Skeletal muscle tissue (tissue), 5 donors: ENCODE measurements around the gene STAG1. TPM values are rescaled to one million over a fixed set of nuclear protein-coding genes. Genes with fewer than 3 reads are reported as not detected.

Experiments used
- H3K27ac ChIP-seq: one replicate; pipeline ENCODE4 v1.7.0; 2013; ENCODE audit warnings: mild to moderate bottlenecking, low read depth, low read length, inconsistent platforms
- H3K27me3 ChIP-seq, 3 donors: one replicate each; pipeline ENCODE4 v1.7.0; 2013; ENCODE audit warnings: low read length in 3 of 3; ENCODE audit not compliant: control insufficient read depth in 3 of 3, insufficient read depth in 3 of 3
- H3K36me3 ChIP-seq, 3 donors: one replicate each; pipeline ENCODE4 v1.7.0; 2013; ENCODE audit warnings: low read length in 3 of 3; ENCODE audit not compliant: control insufficient read depth in 3 of 3, insufficient read depth in 3 of 3
- H3K4me1 ChIP-seq, 3 donors: one replicate each; pipeline ENCODE4 v1.7.0; 2013; ENCODE audit warnings: low read length in 3 of 3, mild to moderate bottlenecking in 3 of 3; ENCODE audit not compliant: control insufficient read depth in 3 of 3, insufficient read depth in 3 of 3
- H3K4me3 ChIP-seq, 3 donors: one replicate each; pipeline ENCODE4 v1.7.0; 2013; ENCODE audit warnings: low read length in 3 of 3
- H3K9ac ChIP-seq, 3 donors: one replicate each; pipeline ENCODE4 v1.7.0; 2013; ENCODE audit warnings: low read length in 3 of 3, mild to moderate bottlenecking in 3 of 3, moderate library complexity in 2 of 3, low read depth in 1 of 3
- H3K9me3 ChIP-seq, 3 donors: one replicate each; pipeline ENCODE4 v1.7.0; 2013; ENCODE audit warnings: low read length in 3 of 3; ENCODE audit not compliant: control insufficient read depth in 3 of 3
- small RNA-seq: library from RNA; depleted of rRNA; stranded (forward); fragments of <200 nt; gene quantifications from one replicate; pipeline ENCODE3, GENCODE V24; 2014
- total RNA-seq: library from RNA; depleted of rRNA; stranded (reverse); fragments of >200 nt; gene quantifications from one replicate; pipeline ENCODE4 v1.2.3, GENCODE V29; 2014
- donor health status: Osteomylitis.

STAG1 gene
- total RNA-seq, 1 donor from 2014 or later = 68.4 TPM

GRCh38 chr3:136291302-136291701 lies 460.9 kb downstream of the STAG1 start:
- H3K27me3 ChIP-seq = no peaks in the 10 kb centered on the region
- peaks cover 9 to 24% (median 21%) of the 10 kb centered on the region in 3 donors for H3K36me3 ChIP-seq
- H3K4me3 ChIP-seq = no peak overlapping the region
- no peaks in the 10 kb centered on the region for H3K4me1 ChIP-seq
- H3K9me3 ChIP-seq = no peaks in the 10 kb centered on the region
- H3K9ac ChIP-seq = no peak overlapping the region
- no peak overlapping the region for H3K27ac ChIP-seq

Small RNA genes lying within 50 kb of the gene (small RNA-seq; reads per million reads assigned to genes)
- gene RNU6-1284P (not detected), gene RNU6-789P (not detected)

Other genes starting within 250 kb of the STAG1 start
- gene SLC35G2, start 66.7 kb upstream of the STAG1 start, total RNA-seq = 2.1 TPM
- gene NCK1, start 109.8 kb upstream of the STAG1 start, total RNA-seq = 36.5 TPM
- 0.52 TPM for gene IL20RB, start 205.6 kb upstream of the STAG1 start, total RNA-seq